GM12892 (cell line): Measurements from ENCODE around the gene MKKS.

Source experiments
- POLR2A ChIP-seq: IDR thresholded peaks from 2 replicates; pipeline ENCODE4 v1.6.1; 2011; ENCODE audit warnings: low read depth, low read length, control low read depth
- POLR2AphosphoS5 ChIP-seq: IDR thresholded peaks from 2 replicates; pipeline ENCODE4 v1.6.1; 2011; ENCODE audit warnings: low read depth, low read length, control low read depth
- TAF1 ChIP-seq: IDR thresholded peaks from 2 replicates; pipeline ENCODE4 v1.6.1; 2011; ENCODE audit warnings: low read depth, mild to moderate bottlenecking, control low read depth, low read length, borderline replicate concordance

DNA sequence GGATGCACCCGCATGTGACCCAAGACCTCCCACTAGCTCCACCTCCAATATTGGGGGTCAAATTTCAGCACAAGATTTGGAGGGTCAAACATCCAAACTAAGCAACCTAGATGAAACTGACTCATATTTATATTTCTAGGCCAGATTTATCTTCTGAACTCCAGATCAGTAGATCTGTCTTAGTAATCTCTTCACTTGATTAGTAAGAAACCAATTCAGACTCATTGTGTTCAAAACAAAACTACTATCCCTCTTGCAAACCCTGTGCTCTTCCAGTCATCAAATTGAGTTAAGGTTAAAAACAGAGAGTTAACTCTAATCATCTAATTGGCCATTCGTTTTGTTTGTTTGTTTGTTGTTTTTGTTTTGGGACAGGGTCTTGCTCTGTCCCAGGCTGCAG is 43.3 kb downstream of the MKKS start:
- TF ChIP-seq POLR2AphosphoS5 (no peak), TAF1 (no peak), POLR2A (no peak)
